Small intestine (tissue), 7 donors: ENCODE results near the gene RBM8A. TPM values are rescaled to one million over a fixed set of nuclear protein-coding genes. Genes with fewer than 3 reads are reported as not detected.

Experiments
- DNase-seq, 2 donors: peaks; one replicate each; pipeline versions ENCODE4 v3.0.0 to v3.0.0-alpha.2; 2013
- FAIRE-seq: peaks from 2 replicates; lab custom pipeline; 2012; peaks lifted over from hg19 to GRCh38; lab: Jason Lieb, UNC
- H3K27ac ChIP-seq, 3 donors: one replicate each; pipeline ENCODE4 v1.5.1; 2013; ENCODE audit warnings: low read length in 2 of 3, mild to moderate bottlenecking in 2 of 3, control low read depth in 1 of 3, inconsistent platforms in 1 of 3, low read depth in 1 of 3, moderate library complexity in 1 of 3
- H3K27me3 ChIP-seq, 3 donors: one replicate each; pipeline ENCODE4 v1.6.1; 2013; ENCODE audit warnings: low read length in 3 of 3, inconsistent platforms in 1 of 3; ENCODE audit not compliant: control insufficient read depth in 3 of 3, insufficient read depth in 3 of 3
- H3K36me3 ChIP-seq, 3 donors: one replicate each; pipeline ENCODE4 v1.6.1; 2013; ENCODE audit warnings: low read length in 3 of 3, inconsistent platforms in 1 of 3, low read depth in 1 of 3, mild to moderate bottlenecking in 1 of 3, moderate library complexity in 1 of 3; ENCODE audit not compliant: control insufficient read depth in 3 of 3, insufficient read depth in 2 of 3
- H3K4me1 ChIP-seq, 3 donors: one replicate each; pipeline ENCODE4 v1.6.1; 2013; ENCODE audit warnings: low read length in 2 of 3, inconsistent platforms in 1 of 3, low read depth in 1 of 3, mild to moderate bottlenecking in 1 of 3, moderate library complexity in 1 of 3; ENCODE audit not compliant: control insufficient read depth in 3 of 3, insufficient read depth in 2 of 3
- H3K4me3 ChIP-seq, 3 donors: one replicate each; pipeline ENCODE4 v1.5.1; 2013; ENCODE audit warnings: low read length in 3 of 3, control low read depth in 1 of 3, inconsistent platforms in 1 of 3, low read depth in 1 of 3, mild to moderate bottlenecking in 1 of 3, moderate library complexity in 1 of 3
- H3K9me3 ChIP-seq, 2 donors: one replicate each; pipeline ENCODE4 v1.6.1; 2013; ENCODE audit warnings: low read depth in 1 of 2, low read length in 1 of 2; ENCODE audit not compliant: control insufficient read depth in 2 of 2, insufficient read depth in 1 of 2
- WGBS, 3 donors: extraction: QIAGEN DNeasy Blood & Tissue Kit; methylation state at CpG; one replicate each; pipeline ENCODE4 v1.1.7; 2013; 5-methylcytosine and 5-hydroxymethylcytosine counted together
- polyA plus RNA-seq, 4 donors: library from polyadenylated mRNA; stranded (reverse) in 3 of 4; unstranded in 1 of 4; fragments of 200-250 nt in 3 of 4; fragments of 120-200 nt in 1 of 4; gene quantifications; one replicate each; pipeline versions ENCODE4 v1.2.1 to v1.2.3, GENCODE V29; 2013
- donor health status: healthy with polysubstance abuse.
- donor health status: control.
- donor health status: control.
- donor health status: Bipolar disorder and iron deficiency.
- donor health status: healthy.

The RBM8A gene
- polyA plus RNA-seq, 4 donors = 62.2 to 151 (median 105) TPM

- WGBS, 3 donors = 0 to 1% (median 1%) methylated on average over 37 of the region's 37 CpGs
- DNase-seq = peak; percentile 96 to 98
- Histone ChIP-seq H3K4me3 (peak within 1 kb of the TSS; percentile 50 to 69 (median 56)), H3K36me3 (no peaks in the 10 kb centered on the region), H3K27me3 (peaks cover 0 to 45% (median 0%) of the 10 kb centered on the region in 3 donors), H3K4me1 (peaks cover 2 to 38% (median 7%) of the 10 kb centered on the region in 3 donors), H3K9me3 (peaks cover 0 to 7% of the 10 kb centered on the region in 2 donors), H3K27ac (peak within 1 kb of the TSS; percentile 60 to 96 (median 83))
- no peak for FAIRE-seq
These were observed 37.2 kb upstream of the RBM8A start, which contains the start of the genes ANKRD34A and POLR3GL for GRCh38 chr1:145964328-145965118. ANKRD34A (minus strand) TSS chr1:145964575; CDS start chr1:145961759, 2,816 bp downstream. POLR3GL (plus strand) TSS chr1:145964690; CDS start chr1:145974866, 10,176 bp downstream.

- H3K36me3 ChIP-seq = no peaks in the 10 kb centered on the region
- peaks cover 0 to 7% of the 10 kb centered on the region in 2 donors for H3K9me3 ChIP-seq
- H3K4me3 ChIP-seq = peak overlapping the region; percentile 50 to 69 (median 56)
- H3K27me3 ChIP-seq = peaks cover 0 to 55% (median 0%) of the 10 kb centered on the region in 3 donors
- no peak for FAIRE-seq
- peak overlapping the region in 2 of 3 donors; percentile 83 to 96 for H3K27ac ChIP-seq
- 24 to 35% (median 33%) methylated on average over 5 of the region's 5 CpGs for WGBS, 3 donors
- peaks cover 2 to 39% (median 7%) of the 10 kb centered on the region in 3 donors for H3K4me1 ChIP-seq
- no peak for DNase-seq
These were observed 36.2 kb upstream of the RBM8A start for GRCh38 chr1:145963265-145964019.

GRCh38 chr1:145962157-145963102 is 35.1 kb upstream of the RBM8A start:
- no peak for FAIRE-seq
- H3K27ac ChIP-seq = peak overlapping the region in 2 of 3 donors; percentile 2 to 27
- peaks cover 2 to 43% (median 7%) of the 10 kb centered on the region in 3 donors for H3K4me1 ChIP-seq
- H3K36me3 ChIP-seq = no peaks in the 10 kb centered on the region
- DNase-seq = peak in 1 of 2 donors; percentile 32
- peaks cover 0 to 55% (median 0%) of the 10 kb centered on the region in 3 donors for H3K27me3 ChIP-seq
- H3K4me3 ChIP-seq = peak overlapping the region in 2 of 3 donors; percentile 44 to 65
- 2 to 5% (median 3%) methylated on average over 20 to 29 of the region's 36 CpGs for WGBS, 3 donors
- peaks cover 0 to 5% of the 10 kb centered on the region in 2 donors for H3K9me3 ChIP-seq

- peak overlapping the region; percentile 38 to 65 (median 44) for H3K4me3 ChIP-seq
- H3K4me1 ChIP-seq = peaks cover 2 to 43% (median 7%) of the 10 kb centered on the region in 3 donors
- H3K27ac ChIP-seq = peak overlapping the region in 1 of 3 donors; percentile 83
- H3K36me3 ChIP-seq = no peaks in the 10 kb centered on the region
- WGBS, 3 donors = 1% methylated on average over 48 to 57 of the region's 57 CpGs
- DNase-seq (peak in 1 of 2 donors; percentile 38), FAIRE-seq (no peak)
- H3K27me3 ChIP-seq = peaks cover 0 to 58% (median 0%) of the 10 kb centered on the region in 3 donors
- H3K9me3 ChIP-seq = no peaks in the 10 kb centered on the region
These were observed 34.3 kb upstream of the RBM8A start for GRCh38 chr1:145961425-145962156.

GRCh38 chr1:145961109-145961424 is 33.8 kb upstream of the RBM8A start:
- Histone ChIP-seq H3K9me3 (no peaks in the 10 kb centered on the region), H3K4me1 (peaks cover 2 to 43% (median 7%) of the 10 kb centered on the region in 3 donors), H3K4me3 (peak overlapping the region; percentile 38 to 65 (median 44)), H3K27ac (peak overlapping the region in 2 of 3 donors; percentile 70 to 83), H3K27me3 (peaks cover 0 to 58% (median 0%) of the 10 kb centered on the region in 3 donors), H3K36me3 (no peaks in the 10 kb centered on the region)
- DNase-seq (no peak), FAIRE-seq (no peak)
- WGBS, 3 donors = 0 to 2% (median 1%) methylated on average over 14 to 22 of the region's 22 CpGs

- H3K4me1 ChIP-seq = peaks cover 2 to 43% (median 10%) of the 10 kb centered on the region in 3 donors
- H3K27me3 ChIP-seq = peaks cover 0 to 61% (median 0%) of the 10 kb centered on the region in 3 donors
- H3K27ac ChIP-seq = peak overlapping the region in 2 of 3 donors; percentile 70 to 83
- H3K36me3 ChIP-seq = no peaks in the 10 kb centered on the region
- no peak for FAIRE-seq
- peak; percentile 46 to 76 for DNase-seq
- H3K9me3 ChIP-seq = no peaks in the 10 kb centered on the region
- peak overlapping the region; percentile 38 to 65 (median 44) for H3K4me3 ChIP-seq
- 0 to 2% (median 0%) methylated on average over 39 to 44 of the region's 44 CpGs for WGBS, 3 donors
These were observed 33.3 kb upstream of the RBM8A start for GRCh38 chr1:145960468-145961108.
